GM10248 (cell line): Measurements from ENCODE around the gene P2RX1.

Source experiments
- CTCF ChIA-PET: fragments of 300-600 bp; sonication (Branson Sonifier 250); formaldehyde crosslinking; extraction: SDS; loops from one replicate; lab custom pipeline; 2021; ENCODE audit warnings: antibody characterized with exemption; lab: Yijun Ruan, JAX
- POLR2A ChIA-PET: fragments of 350-650 bp; sonication (Branson Sonifier 250); formaldehyde crosslinking; extraction: SDS; loops from one replicate; lab custom pipeline; 2020; ENCODE audit warnings: antibody characterized with exemption; lab: Yijun Ruan, JAX
- DNase-seq: peaks from one replicate; pipeline ENCODE4 v3.0.0; 2012; ENCODE audit errors: extremely low spot score
- CTCF ChIP-seq: IDR thresholded peaks from 2 replicates; pipeline ENCODE4 v1.5.1; 2012; ENCODE audit warnings: mild to moderate bottlenecking, low read depth; ENCODE audit errors: extremely low read depth, missing control alignments, control extremely low read depth

P2RX1 gene

GRCh38 chr17:3884188-3884587 lies 32.1 kb downstream of the P2RX1 start:
- TF ChIP-seq CTCF, result no peak
- ChIA-PET CTCF (interaction anchor here (1.5 to 4.3 kb wide), 5 partner anchors 16 to 41 kb away, joined by 4 to 21 read pairs (median 5); partner anchors contain the start of gene NCBP3), POLR2A (no interaction called here)
- DNase-seq, result no peak

- no peak for TF ChIP-seq CTCF
- ChIA-PET POLR2A (no interaction called here), CTCF (interaction anchor here (1.7 to 4.3 kb wide), 3 partner anchors 18 to 31 kb away, joined by 4 to 21 read pairs (median 9); no protein-coding TSS in a partner anchor)
- DNase-seq, result no peak
Observed at GRCh38 chr17:3882276-3882675, 34.0 kb downstream of the P2RX1 start.

- no peak for DNase-seq
- TF ChIP-seq CTCF, result no peak
- POLR2A ChIA-PET, result no interaction called here
- CTCF ChIA-PET, result interaction anchor here (1.2 kb wide), 1 partner anchor 33 kb away, joined by 3 read pairs; no protein-coding TSS in a partner anchor
Observed at GRCh38 chr17:3880983-3881382, 35.3 kb downstream of the P2RX1 start.

GRCh38 chr17:3879591-3880417 lies 36.5 kb downstream of the P2RX1 start:
- ChIA-PET POLR2A (no interaction called here), CTCF (interaction anchor here (1.0 to 2.5 kb wide), 5 partner anchors 14 to 34 kb away, joined by 3 to 12 read pairs (median 3); partner anchors contain the start of gene CAMKK1)
- no peak for DNase-seq
- no peak for TF ChIP-seq CTCF

- ChIA-PET POLR2A (no interaction called here), CTCF (interaction anchor here (0.8 to 2.5 kb wide), 7 partner anchors 10 to 35 kb away, joined by 3 to 12 read pairs (median 3); partner anchors contain the start of gene CAMKK1)
- DNase-seq, result no peak
- no peak for TF ChIP-seq CTCF
Observed at GRCh38 chr17:3879186-3879585, 37.1 kb downstream of the P2RX1 start.

GRCh38 chr17:3877220-3877619 lies 39.0 kb downstream of the P2RX1 start:
- POLR2A ChIA-PET, result no interaction called here
- TF ChIP-seq CTCF, result no peak
- CTCF ChIA-PET, result interaction anchor here (0.9 kb wide), 1 partner anchor 205 kb away, joined by 3 read pairs; no protein-coding TSS in a partner anchor
- no peak for DNase-seq
